H1 (cell line): ENCODE measurements around the gene PTPN9. TPM values are rescaled to one million over a fixed set of nuclear protein-coding genes. Genes with fewer than 3 reads are reported as not detected.

Experiments used
- CTCF ChIA-PET: fragments of 300-600 bp; sonication (Branson Sonifier 250); formaldehyde crosslinking; loops from one replicate; lab custom pipeline; 2021; ENCODE audit not compliant: partially characterized antibody; lab: Charles Lee
- POLR2A ChIA-PET: fragments of 300-600 bp; sonication (Branson Sonifier 250); formaldehyde crosslinking; loops from one replicate; lab custom pipeline; 2021; ENCODE audit warnings: inconsistent platforms; ENCODE audit not compliant: partially characterized antibody; lab: Charles Lee
- DNase-seq, 2 experiments: peaks; one replicate each; pipeline versions ENCODE4 v3.0.0 to v3.0.0-alpha.2; 2010 to 2022; ENCODE audit warnings: low spot score in 2 of 2, low read depth in 1 of 2, mixed read lengths in 1 of 2
- FAIRE-seq: peaks from 2 replicates; lab custom pipeline; 2011; peaks lifted over from hg19 to GRCh38; lab: Jason Lieb, UNC
- H2AFZ ChIP-seq: 2 replicates; pipeline ENCODE4 v1.8.1; 2012; ENCODE audit warnings: low read length, inconsistent platforms
- H2AK5ac ChIP-seq: 2 replicates; pipeline ENCODE4 v1.6.1; 2013; ENCODE audit warnings: low read depth, low read length
- H2BK120ac ChIP-seq: replicated peaks from 2 replicates; pipeline ENCODE3; 2013; ENCODE audit warnings: low read depth, low read length, inconsistent platforms
- H2BK12ac ChIP-seq: 2 replicates; pipeline ENCODE4 v1.6.1; 2013; ENCODE audit warnings: low read depth, low read length
- H2BK15ac ChIP-seq: 2 replicates; pipeline ENCODE4 v1.6.1; 2013; ENCODE audit warnings: low read length
- H2BK20ac ChIP-seq: 2 replicates; pipeline ENCODE4 v1.6.1; 2013; ENCODE audit warnings: low read length
- H2BK5ac ChIP-seq: 2 replicates; pipeline ENCODE4 v1.6.1; 2013; ENCODE audit warnings: low read depth, low read length
- H3K14ac ChIP-seq: 2 replicates; pipeline ENCODE4 v1.6.1; 2013; ENCODE audit warnings: inconsistent platforms; ENCODE audit not compliant: insufficient read length
- H3K18ac ChIP-seq: 2 replicates; pipeline ENCODE4 v1.6.1; 2013; ENCODE audit warnings: low read length; ENCODE audit errors: extremely low read depth
- H3K23ac ChIP-seq: 2 replicates; pipeline ENCODE4 v1.6.1; 2013; ENCODE audit warnings: inconsistent platforms; ENCODE audit not compliant: insufficient read length
- H3K23me2 ChIP-seq: 2 replicates; pipeline ENCODE4 v1.6.1; 2013; ENCODE audit warnings: low read depth, low read length
- H3K27ac ChIP-seq: 2 replicates; pipeline ENCODE4 v1.6.1; 2011; ENCODE audit warnings: low read depth, low read length, inconsistent platforms
- H3K27me3 ChIP-seq, 4 experiments: replicated peaks in 1 of 4; 1 replicate in 1 of 4; 2 replicates in 3 of 4; pipeline versions ENCODE4 v1.6.1 to v1.8.1; 2011 to 2013; ENCODE audit warnings: low read length in 3 of 4, mild to moderate bottlenecking in 3 of 4, inconsistent platforms in 2 of 4, mixed read lengths in 2 of 4, moderate library complexity in 1 of 4; ENCODE audit not compliant: control insufficient read depth in 3 of 4, insufficient read depth in 3 of 4; ENCODE audit errors: extremely low read depth in 1 of 4
- H3K36me3 ChIP-seq, 4 experiments: 2 replicates each; pipeline versions ENCODE4 v1.6.1 to v1.8.1; 2011 to 2013; ENCODE audit warnings: mild to moderate bottlenecking in 4 of 4, low read length in 3 of 4, moderate library complexity in 2 of 4, control low read depth in 1 of 4, inconsistent platforms in 1 of 4; ENCODE audit not compliant: insufficient read depth in 4 of 4, control insufficient read depth in 2 of 4
- H3K4ac ChIP-seq: replicated peaks from 2 replicates; pipeline ENCODE3; 2013; ENCODE audit warnings: low read length, low read depth, mixed read lengths, inconsistent platforms; ENCODE audit not compliant: insufficient read length
- H3K4me1 ChIP-seq, 4 experiments: replicated peaks in 1 of 4; 1 replicate in 1 of 4; 2 replicates in 3 of 4; pipeline versions ENCODE4 v1.6.1 to v1.8.1; 2011 to 2013; ENCODE audit warnings: low read length in 3 of 4, inconsistent platforms in 2 of 4, mixed read lengths in 1 of 4; ENCODE audit not compliant: insufficient read depth in 4 of 4, control insufficient read depth in 3 of 4
- H3K4me2 ChIP-seq, 2 experiments: 2 replicates each; pipeline versions ENCODE4 v1.6.1 to v1.8.1; 2011 to 2013; ENCODE audit warnings: low read depth in 2 of 2, low read length in 2 of 2, control low read depth in 1 of 2, inconsistent platforms in 1 of 2, mild to moderate bottlenecking in 1 of 2; ENCODE audit not compliant: insufficient read depth in 1 of 2
- H3K4me3 ChIP-seq, 4 experiments: fragments of 200-600, 300-600 bp in 1 of 4; sonication (generic), shearing (Covaris generic), sonication (Bioruptor Twin) in 1 of 4; 2 replicates each; pipeline versions ENCODE4 v1.5.1 to v1.8.1; 2011 to 2016; ENCODE audit warnings: low read length in 4 of 4, low read depth in 3 of 4, control low read depth in 2 of 4, inconsistent platforms in 2 of 4, mild to moderate bottlenecking in 2 of 4, mixed read lengths in 1 of 4, moderate library complexity in 1 of 4; ENCODE audit not compliant: insufficient read depth in 2 of 4; ENCODE audit errors: extremely low read depth in 1 of 4
- H3K56ac ChIP-seq: replicated peaks from 2 replicates; pipeline ENCODE3; 2013; ENCODE audit warnings: low read depth, mild to moderate bottlenecking, mixed read lengths, low read length, inconsistent platforms; ENCODE audit not compliant: insufficient read length
- H3K79me1 ChIP-seq: 2 replicates; pipeline ENCODE4 v1.6.1; 2013; ENCODE audit warnings: low read depth, low read length, control low read depth
- H3K79me2 ChIP-seq, 2 experiments: 2 replicates each; pipeline versions ENCODE4 v1.6.1 to v1.8.1; 2012 to 2013; ENCODE audit warnings: low read length in 2 of 2, mild to moderate bottlenecking in 2 of 2, inconsistent platforms in 1 of 2; ENCODE audit not compliant: insufficient read depth in 2 of 2, control insufficient read depth in 1 of 2
- H3K9ac ChIP-seq, 4 experiments: replicated peaks in 1 of 4; 1 replicate in 1 of 4; 2 replicates in 3 of 4; pipeline versions ENCODE4 v1.6.1 to v1.8.1; 2011 to 2013; ENCODE audit warnings: low read depth in 3 of 4, low read length in 3 of 4, control low read depth in 2 of 4, mild to moderate bottlenecking in 2 of 4, moderate library complexity in 2 of 4, inconsistent platforms in 1 of 4; ENCODE audit errors: extremely low read depth in 1 of 4
- H3K9me3 ChIP-seq, 2 experiments: 2 replicates each; pipeline versions ENCODE4 v1.6.1 to v1.8.1; 2012 to 2013; ENCODE audit warnings: mild to moderate bottlenecking in 2 of 2, moderate library complexity in 2 of 2, control low read depth in 1 of 2, inconsistent platforms in 1 of 2, low read depth in 1 of 2, low read length in 1 of 2, mixed read lengths in 1 of 2; ENCODE audit not compliant: insufficient read depth in 2 of 2
- H4K20me1 ChIP-seq, 2 experiments: replicated peaks in 1 of 2; 2 replicates each; pipeline versions ENCODE3 to v1.8.1; 2011 to 2013; ENCODE audit warnings: inconsistent platforms in 2 of 2, low read length in 2 of 2, mild to moderate bottlenecking in 1 of 2; ENCODE audit not compliant: insufficient read depth in 2 of 2, control insufficient read depth in 1 of 2
- H4K5ac ChIP-seq: 2 replicates; pipeline ENCODE4 v1.6.1; 2013; ENCODE audit warnings: low read length, low read depth, mixed read lengths, inconsistent platforms; ENCODE audit not compliant: insufficient read length
- H4K8ac ChIP-seq: 2 replicates; pipeline ENCODE4 v1.8.0; 2013; ENCODE audit warnings: mild to moderate bottlenecking, moderate library complexity, low read length, inconsistent platforms; ENCODE audit not compliant: insufficient read depth; ENCODE audit errors: extremely low read depth
- H4K91ac ChIP-seq: replicated peaks from 2 replicates; pipeline ENCODE3; 2013; ENCODE audit warnings: low read length, mixed read lengths, inconsistent platforms; ENCODE audit not compliant: insufficient read length
- BRCA1 ChIP-seq: IDR thresholded peaks from 2 replicates; pipeline ENCODE4 v1.6.1; 2012; ENCODE audit warnings: low read depth, low read length, improper control_type of control experiment
- CHD1 ChIP-seq: IDR thresholded peaks from 2 replicates; pipeline ENCODE4 v1.6.1; 2012; ENCODE audit warnings: low read depth, low read length, improper control_type of control experiment
- HDAC2 ChIP-seq, 2 experiments: fragments of 300-600 bp in 1 of 2; sonication (generic) in 1 of 2; IDR thresholded peaks; 2 replicates each; pipeline ENCODE4 v1.6.1; 2011 to 2012; ENCODE audit warnings: low read depth in 2 of 2, low read length in 2 of 2, mild to moderate bottlenecking in 2 of 2, moderate library complexity in 2 of 2, borderline replicate concordance in 1 of 2, inconsistent platforms in 1 of 2
- KDM4A ChIP-seq: IDR thresholded peaks from one replicate; pipeline ENCODE4 v1.7.1; 2012; ENCODE audit warnings: low read depth, mild to moderate bottlenecking, moderate library complexity, low read length, inconsistent platforms; ENCODE audit not compliant: severe bottlenecking
- PHF8 ChIP-seq: fragments of 200-600 bp; sonication (generic); conservative IDR thresholded peaks from 2 replicates; pipeline ENCODE4 v1.7.1; 2012; ENCODE audit warnings: low read depth, mild to moderate bottlenecking, inconsistent platforms, low read length, moderate library complexity
- RXRA ChIP-seq: IDR thresholded peaks from 2 replicates; pipeline ENCODE4 v1.6.1; 2011; ENCODE audit warnings: low read depth, mild to moderate bottlenecking, low read length, moderate library complexity; ENCODE audit not compliant: insufficient read depth
- SRF ChIP-seq: IDR thresholded peaks from 2 replicates; pipeline ENCODE4 v1.6.1; 2011; ENCODE audit warnings: mild to moderate bottlenecking, low read depth, low read length, moderate library complexity
- WGBS, 2 experiments: shearing (Covaris generic) in 1 of 2; methylation state at CpG; one replicate each; pipeline versions ENCODE4 v1.1.6 to v1.1.7; 2013 to 2015; ENCODE audit warnings: low lambda C conversion rate in 2 of 2, mixed read lengths in 2 of 2, inconsistent platforms in 1 of 2, low coverage in 1 of 2, missing lambda C conversion rate in 1 of 2; ENCODE audit not compliant: insufficient replicate concordance in 2 of 2, insufficient coverage in 1 of 2, insufficient read length in 1 of 2; ENCODE audit errors: extremely low coverage in 1 of 2, missing lambda C conversion rate in 1 of 2; 5-methylcytosine and 5-hydroxymethylcytosine counted together
- polyA plus RNA-seq, 7 experiments: library from polyadenylated mRNA; depleted of rRNA in 3 of 7; stranded (reverse) in 5 of 7; unstranded in 2 of 7; fragments of >200 nt in 5 of 7; fragments of 200-250 nt in 2 of 7; gene quantifications; 1 replicate in 5 of 7; 2 replicates in 1 of 7; 4 replicates in 1 of 7; pipeline versions ENCODE4 v1.2.1 to v1.2.3, GENCODE V29; 2011 to 2013; ENCODE audit warnings: missing spikeins in 2 of 7, mixed read lengths in 2 of 7
- total RNA-seq: library from RNA; stranded (reverse); fragmentation: NEBNext Ultra II Directional; extraction: Animal tissue kit (Norgen Biotek cat#: 25700); gene quantifications from 2 replicates; pipeline ENCODE4 v1.2.1, GENCODE V29; 2021
- TF ChIP-seq, protein P1 (sequence below): IDR thresholded peaks from 2 replicates; pipeline ENCODE4 v1.6.1; 2011; ENCODE audit warnings: low read length, improper control_type of control experiment

The PTPN9 gene
- total and polyA plus RNA-seq, 2 of the 8 experiments (the other 6 are each of a cell fraction or from before 2014, with no cell fraction given): 46.6 to 57.4 TPM

DNA sequence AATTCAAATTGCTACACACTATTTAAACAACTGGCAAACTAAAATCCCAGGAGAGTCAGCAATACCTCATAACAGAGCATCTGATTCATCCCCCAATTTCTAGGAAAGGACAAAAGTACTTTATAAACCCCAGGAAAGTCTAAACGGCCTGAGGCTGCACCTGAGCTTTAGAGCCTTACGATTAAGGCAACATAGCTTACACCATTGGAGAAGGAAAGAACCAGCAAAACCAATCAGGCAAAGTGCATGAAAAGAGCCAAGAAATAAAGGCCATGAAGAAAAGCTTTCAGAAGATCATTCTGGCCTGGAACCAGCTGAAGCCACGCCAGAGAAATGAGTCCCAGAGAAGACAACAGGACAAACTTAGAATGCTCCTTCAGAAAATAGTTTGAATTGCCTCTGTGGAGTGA, 48.1 kb downstream of the PTPN9 start:
- no peaks in the 10 kb centered on the region for H3K9me3 ChIP-seq
- H3K23me2 ChIP-seq: no peaks in the 10 kb centered on the region
- no peak overlapping the region for H3K56ac ChIP-seq
- no peak overlapping the region for H4K8ac ChIP-seq
- no peak for TF ChIP-seq RXRA
- no peak for TF ChIP-seq PHF8
- no peak for TF ChIP-seq CHD1
- TF ChIP-seq BRCA1: no peak
- TF ChIP-seq HDAC2 (IDR thresholded peaks at IDR 0.05; ENCODE audit: borderline replicate concordance in 1 of 2, low read depth in 2 of 2, low read length in 2 of 2): no peak
- TF ChIP-seq, protein P1, sequence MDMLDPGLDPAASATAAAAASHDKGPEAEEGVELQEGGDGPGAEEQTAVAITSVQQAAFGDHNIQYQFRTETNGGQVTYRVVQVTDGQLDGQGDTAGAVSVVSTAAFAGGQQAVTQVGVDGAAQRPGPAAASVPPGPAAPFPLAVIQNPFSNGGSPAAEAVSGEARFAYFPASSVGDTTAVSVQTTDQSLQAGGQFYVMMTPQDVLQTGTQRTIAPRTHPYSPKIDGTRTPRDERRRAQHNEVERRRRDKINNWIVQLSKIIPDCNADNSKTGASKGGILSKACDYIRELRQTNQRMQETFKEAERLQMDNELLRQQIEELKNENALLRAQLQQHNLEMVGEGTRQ: no peak
- no peak for TF ChIP-seq KDM4A
- TF ChIP-seq SRF: no peak
- POLR2A ChIA-PET: no interaction called here
- no peak overlapping the region for H3K18ac ChIP-seq
- H2BK5ac ChIP-seq: no peak overlapping the region
- H3K4me2 ChIP-seq: no peak overlapping the region
- H3K36me3 ChIP-seq: peaks cover 0 to 6% (median 2%) of the 10 kb centered on the region in 4 experiments; a peak in 2 of 8 replicates
- H2BK20ac ChIP-seq: no peak overlapping the region
- H2AFZ ChIP-seq: no peak overlapping the region
- no peak overlapping the region for H2BK120ac ChIP-seq
- H4K5ac ChIP-seq: no peak overlapping the region
- peaks cover 6 to 8% of the 10 kb centered on the region in 2 experiments for H4K20me1 ChIP-seq
- no peak overlapping the region for H3K27ac ChIP-seq
- H3K4me3 ChIP-seq: no peak overlapping the region
- H3K27me3 ChIP-seq: no peaks in the 10 kb centered on the region
- H3K14ac ChIP-seq: no peak overlapping the region
- H2BK12ac ChIP-seq: no peak overlapping the region
- CTCF ChIA-PET: interaction anchor here (0.6 to 3.5 kb wide), 8 partner anchors 12 to 963 kb away, joined by 3 to 29 read pairs (median 6); no protein-coding TSS in a partner anchor
- WGBS, 2 experiments: 89% methylated on average over 3 of the region's 3 CpGs; no CpG with 5 or more reads in 1 of the 2 experiments
- no peak for DNase-seq
- H2BK15ac ChIP-seq: no peak overlapping the region
- no peak for FAIRE-seq
- H3K79me2 ChIP-seq: peaks cover 3 to 66% of the 10 kb centered on the region in 2 experiments; a peak in 3 of 4 replicates
- no peak overlapping the region for H3K23ac ChIP-seq
- H3K4me1 ChIP-seq: peaks cover 0 to 6% (median 0%) of the 10 kb centered on the region in 4 experiments; a peak in 1 of 7 replicates
- H3K4ac ChIP-seq: no peak overlapping the region
- H4K91ac ChIP-seq: no peak overlapping the region
- no peaks in the 10 kb centered on the region; the same call in 1 of the 2 replicates for H3K79me1 ChIP-seq
- no peak overlapping the region for H2AK5ac ChIP-seq
- H3K9ac ChIP-seq: no peak overlapping the region
